ENCODE measurements around the gene MYLK4.

DNA sequence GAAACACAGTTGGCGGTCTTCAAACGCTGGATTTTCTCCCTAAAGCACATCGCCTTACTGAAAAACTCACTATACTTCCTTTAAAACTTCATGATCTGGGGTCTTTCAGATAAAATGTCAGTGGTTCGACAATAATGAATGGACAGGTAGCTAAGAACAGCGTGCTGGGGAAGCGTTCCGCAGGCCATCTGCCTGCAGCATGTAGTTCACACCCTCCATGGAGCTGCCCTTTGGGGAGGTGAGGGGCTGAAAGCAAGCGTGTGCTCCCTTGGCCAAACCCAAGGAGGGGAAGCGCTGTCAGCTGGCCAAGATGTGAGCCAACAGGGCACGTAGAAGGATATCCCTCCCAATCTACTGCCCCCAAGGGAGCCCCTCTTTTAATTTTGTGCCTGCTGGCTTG is 20.8 kb downstream of the MYLK4 start:
- TF ChIP-seq, protein P1, sequence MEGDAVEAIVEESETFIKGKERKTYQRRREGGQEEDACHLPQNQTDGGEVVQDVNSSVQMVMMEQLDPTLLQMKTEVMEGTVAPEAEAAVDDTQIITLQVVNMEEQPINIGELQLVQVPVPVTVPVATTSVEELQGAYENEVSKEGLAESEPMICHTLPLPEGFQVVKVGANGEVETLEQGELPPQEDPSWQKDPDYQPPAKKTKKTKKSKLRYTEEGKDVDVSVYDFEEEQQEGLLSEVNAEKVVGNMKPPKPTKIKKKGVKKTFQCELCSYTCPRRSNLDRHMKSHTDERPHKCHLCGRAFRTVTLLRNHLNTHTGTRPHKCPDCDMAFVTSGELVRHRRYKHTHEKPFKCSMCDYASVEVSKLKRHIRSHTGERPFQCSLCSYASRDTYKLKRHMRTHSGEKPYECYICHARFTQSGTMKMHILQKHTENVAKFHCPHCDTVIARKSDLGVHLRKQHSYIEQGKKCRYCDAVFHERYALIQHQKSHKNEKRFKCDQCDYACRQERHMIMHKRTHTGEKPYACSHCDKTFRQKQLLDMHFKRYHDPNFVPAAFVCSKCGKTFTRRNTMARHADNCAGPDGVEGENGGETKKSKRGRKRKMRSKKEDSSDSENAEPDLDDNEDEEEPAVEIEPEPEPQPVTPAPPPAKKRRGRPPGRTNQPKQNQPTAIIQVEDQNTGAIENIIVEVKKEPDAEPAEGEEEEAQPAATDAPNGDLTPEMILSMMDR (IDR thresholded peaks at IDR 0.05) = no peak
- TF ChIP-seq POLR2A (IDR thresholded peaks at IDR 0.05) = no peak
